WTC11 (cell line): ENCODE results near the gene GTSE1. TPM values are rescaled to one million over a fixed set of nuclear protein-coding genes. Genes with fewer than 3 reads are reported as not detected.

Source experiments
- ATAC-seq: fragments of 200-7000 bp; cut with Tn5 transposase; 2 replicates; pipeline ENCODE4 v1.10.0; 2021; ENCODE audit warnings: mild to moderate bottlenecking, moderate library complexity
- CTCF ChIA-PET: fragments of 300-600 bp; sonication (Branson Sonifier 250); formaldehyde crosslinking; loops from one replicate; lab custom pipeline; 2021; ENCODE audit warnings: antibody characterized with exemption; lab: Charles Lee
- POLR2A ChIA-PET: fragments of 350-600 bp; sonication (Branson Sonifier 250); formaldehyde crosslinking; loops from one replicate; lab custom pipeline; 2021; ENCODE audit warnings: antibody characterized with exemption; lab: Charles Lee
- DNase-seq: peaks from one replicate; pipeline ENCODE4 v3.0.0; 2021; ENCODE audit warnings: low spot score
- H3K27ac Mint-ChIP-seq: 2 replicates; pipeline ENCODE4 v1.8.0; 2021; ENCODE audit warnings: mixed read lengths
- H3K27me3 Mint-ChIP-seq: 2 replicates; pipeline ENCODE4 v1.8.0; 2021; ENCODE audit warnings: low read depth, mild to moderate bottlenecking, moderate library complexity, mixed read lengths
- H3K36me3 Mint-ChIP-seq: 2 replicates; pipeline ENCODE4 v1.8.0; 2021; ENCODE audit warnings: mixed read lengths
- H3K4me1 Mint-ChIP-seq: 2 replicates; pipeline ENCODE4 v1.8.0; 2022; ENCODE audit warnings: mixed read lengths
- H3K4me3 Mint-ChIP-seq: 2 replicates; pipeline ENCODE4 v1.8.0; 2021; ENCODE audit warnings: mild to moderate bottlenecking, moderate library complexity, mixed read lengths
- H3K9me3 Mint-ChIP-seq: 2 replicates; pipeline ENCODE4 v1.8.0; 2021; ENCODE audit warnings: mixed read lengths
- ATF1 ChIP-seq: sonication (generic); formaldehyde crosslinking; IDR thresholded peaks from 2 replicates; pipeline ENCODE4 v1.8.1; 2023; ENCODE audit warnings: mild to moderate bottlenecking, moderate library complexity, missing genetic modification reagents
- FOXJ3 ChIP-seq: sonication (generic); formaldehyde crosslinking; IDR thresholded peaks from 2 replicates; pipeline ENCODE4 v1.9.0; 2021; ENCODE audit warnings: missing genetic modification reagents, mild to moderate bottlenecking, borderline replicate concordance
- GTF2I ChIP-seq: fragments of 250-450 bp; sonication (Bioruptor Pico); conservative IDR thresholded peaks from 2 replicates; pipeline ENCODE4 v1.4.0; 2021; ENCODE audit warnings: mild to moderate bottlenecking
- NR2C2 ChIP-seq: sonication (generic); formaldehyde crosslinking; IDR thresholded peaks from 2 replicates; pipeline ENCODE4 v1.8.0; 2022; ENCODE audit warnings: mild to moderate bottlenecking, missing genetic modification reagents
- OVOL2 ChIP-seq: fragments of 250-450 bp; sonication (Bioruptor Pico); IDR thresholded peaks from 2 replicates; pipeline ENCODE4 v1.9.0; 2021; ENCODE audit warnings: mild to moderate bottlenecking, borderline replicate concordance
- SMAD3 ChIP-seq: sonication (generic); formaldehyde crosslinking; IDR thresholded peaks from 2 replicates; pipeline ENCODE4 v1.8.0; 2022; ENCODE audit warnings: missing genetic modification reagents, mild to moderate bottlenecking, borderline replicate concordance
- SP1 ChIP-seq: sonication (generic); formaldehyde crosslinking; conservative IDR thresholded peaks from 2 replicates; pipeline ENCODE4 v1.8.1; 2022; ENCODE audit warnings: missing genetic modification reagents
- ZNF263 ChIP-seq: sonication (generic); formaldehyde crosslinking; IDR thresholded peaks from 2 replicates; pipeline ENCODE4 v1.8.1; 2022; ENCODE audit warnings: low read depth, mild to moderate bottlenecking, moderate library complexity, missing genetic modification reagents
- ZNF416 ChIP-seq: fragments of 250-450 bp; sonication (Bioruptor Pico); IDR thresholded peaks from 2 replicates; pipeline ENCODE4 v1.9.0; 2021; ENCODE audit warnings: mild to moderate bottlenecking, inconsistent platforms
- ZNF425 ChIP-seq: fragments of 250-450 bp; sonication (Bioruptor Pico); conservative IDR thresholded peaks from 2 replicates; pipeline ENCODE4 v1.9.0; 2021; ENCODE audit warnings: mild to moderate bottlenecking
- ZNF671 ChIP-seq: fragments of 250-450 bp; sonication (Bioruptor Pico); IDR thresholded peaks from 2 replicates; pipeline ENCODE4 v1.8.0; 2021; ENCODE audit warnings: mild to moderate bottlenecking
- total RNA-seq: library from RNA; stranded (reverse); gene quantifications from 3 replicates; pipeline ENCODE4 v1.2.3, GENCODE V29; 2021
- TF ChIP-seq, protein P1 (sequence below): sonication (generic); formaldehyde crosslinking; IDR thresholded peaks from 2 replicates; pipeline ENCODE4 v1.8.1; 2023; ENCODE audit warnings: mild to moderate bottlenecking, missing genetic modification reagents
- TF ChIP-seq, protein P2 (sequence below): sonication (generic); formaldehyde crosslinking; IDR thresholded peaks from 2 replicates; pipeline ENCODE4 v1.8.1; 2022; ENCODE audit warnings: low read depth, mild to moderate bottlenecking, moderate library complexity, missing genetic modification reagents, borderline replicate concordance
- TF ChIP-seq, protein P3 (sequence below): sonication (generic); formaldehyde crosslinking; IDR thresholded peaks from 2 replicates; pipeline ENCODE4 v1.8.0; 2022; ENCODE audit warnings: missing genetic modification reagents
- TF ChIP-seq, protein P4 (sequence below): sonication (generic); formaldehyde crosslinking; IDR thresholded peaks from 2 replicates; pipeline ENCODE4 v1.8.0; 2022; ENCODE audit warnings: mild to moderate bottlenecking, missing genetic modification reagents

Gene GTSE1
- total RNA-seq, 1 experiment from 2014 or later, result 56.1 TPM

DNA sequence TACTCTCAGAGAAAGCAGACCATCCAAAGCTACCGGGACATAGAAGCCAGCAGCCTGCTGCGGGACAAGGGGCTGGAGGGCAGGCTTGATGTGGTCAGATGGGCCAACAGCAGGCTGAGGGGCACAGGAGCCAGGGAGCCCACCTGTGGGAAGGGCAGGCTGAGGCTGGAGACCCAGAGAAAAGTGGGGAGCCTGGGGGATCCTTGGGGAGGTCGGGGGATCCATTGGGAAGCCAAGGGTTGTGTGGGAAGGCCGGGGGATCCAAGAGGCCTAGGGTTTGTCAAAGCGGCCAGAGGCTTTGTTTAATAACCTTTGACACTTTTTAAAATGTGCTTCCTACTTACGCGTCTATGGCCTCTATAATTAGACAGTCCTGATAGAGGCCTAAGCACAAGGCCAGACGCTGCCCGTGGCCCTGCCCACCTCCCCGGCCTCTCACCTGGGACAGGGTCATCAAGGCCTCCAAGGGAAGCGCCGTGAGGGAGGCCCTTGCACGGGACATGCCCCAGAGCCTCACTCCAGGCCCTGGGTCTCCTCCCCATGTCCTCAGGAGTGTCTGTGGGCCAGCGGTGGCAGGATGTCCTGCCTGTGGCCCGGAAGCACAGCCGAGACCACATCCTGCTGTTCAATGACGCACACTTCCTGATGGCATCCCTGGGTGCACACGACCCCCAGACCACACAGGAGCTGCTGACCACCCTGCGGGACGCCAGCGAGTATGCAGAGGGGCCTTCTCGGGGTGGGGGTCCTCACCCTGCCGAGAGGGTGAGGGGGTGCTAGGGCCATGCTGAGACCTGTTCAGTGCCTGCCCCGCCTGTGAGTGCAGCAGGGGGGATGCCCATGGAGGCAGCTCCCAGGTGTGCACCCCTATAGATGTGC, 8.6 kb upstream of the GTSE1 start:
- no peak for DNase-seq
- Mint-ChIP-seq H3K9me3 (no peaks in the 10 kb centered on the region), H3K36me3 (peaks cover 25% of the 10 kb centered on the region)
- POLR2A ChIA-PET, result no interaction called here
- TF ChIP-seq, protein P1, sequence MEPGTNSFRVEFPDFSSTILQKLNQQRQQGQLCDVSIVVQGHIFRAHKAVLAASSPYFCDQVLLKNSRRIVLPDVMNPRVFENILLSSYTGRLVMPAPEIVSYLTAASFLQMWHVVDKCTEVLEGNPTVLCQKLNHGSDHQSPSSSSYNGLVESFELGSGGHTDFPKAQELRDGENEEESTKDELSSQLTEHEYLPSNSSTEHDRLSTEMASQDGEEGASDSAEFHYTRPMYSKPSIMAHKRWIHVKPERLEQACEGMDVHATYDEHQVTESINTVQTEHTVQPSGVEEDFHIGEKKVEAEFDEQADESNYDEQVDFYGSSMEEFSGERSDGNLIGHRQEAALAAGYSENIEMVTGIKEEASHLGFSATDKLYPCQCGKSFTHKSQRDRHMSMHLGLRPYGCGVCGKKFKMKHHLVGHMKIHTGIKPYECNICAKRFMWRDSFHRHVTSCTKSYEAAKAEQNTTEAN (CRISPR knock-in tag), result no peak
- TF ChIP-seq, protein P2, sequence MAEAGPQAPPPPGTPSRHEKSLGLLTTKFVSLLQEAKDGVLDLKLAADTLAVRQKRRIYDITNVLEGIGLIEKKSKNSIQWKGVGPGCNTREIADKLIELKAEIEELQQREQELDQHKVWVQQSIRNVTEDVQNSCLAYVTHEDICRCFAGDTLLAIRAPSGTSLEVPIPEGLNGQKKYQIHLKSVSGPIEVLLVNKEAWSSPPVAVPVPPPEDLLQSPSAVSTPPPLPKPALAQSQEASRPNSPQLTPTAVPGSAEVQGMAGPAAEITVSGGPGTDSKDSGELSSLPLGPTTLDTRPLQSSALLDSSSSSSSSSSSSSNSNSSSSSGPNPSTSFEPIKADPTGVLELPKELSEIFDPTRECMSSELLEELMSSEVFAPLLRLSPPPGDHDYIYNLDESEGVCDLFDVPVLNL, result no peak
- TF ChIP-seq, all 79 proteins: peak for 0
- Mint-ChIP-seq H3K27me3 (no peaks in the 10 kb centered on the region), H3K4me3 (no peak overlapping the region), H3K27ac (no peak overlapping the region), H3K4me1 (no peaks in the 10 kb centered on the region)
- no peak for ATAC-seq
- CTCF ChIA-PET, result no interaction called here

DNA sequence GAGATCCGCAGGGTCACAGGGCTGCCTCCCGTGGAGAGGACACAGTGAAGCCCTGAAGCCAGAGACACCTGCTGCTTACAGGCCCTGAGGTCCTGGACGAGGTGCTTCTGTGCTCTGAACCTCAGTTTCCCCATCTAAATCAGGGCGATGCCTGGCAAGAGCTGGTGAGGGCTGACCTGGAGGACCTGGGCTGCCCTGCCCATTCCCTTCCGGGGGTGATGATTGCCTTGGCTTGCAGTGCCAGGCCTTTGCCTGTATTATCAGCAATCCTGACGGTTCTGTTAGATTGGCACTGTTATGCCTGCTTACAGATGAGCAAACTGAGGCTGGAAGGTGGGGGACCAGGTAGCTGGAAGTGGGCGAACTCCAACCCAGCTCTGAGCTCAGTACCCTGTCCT, 7.8 kb upstream of the GTSE1 start:
- H3K27ac Mint-ChIP-seq, result no peak overlapping the region
- no peak for TF ChIP-seq SP1 (CRISPR knock-in tag)
- TF ChIP-seq, protein P3, sequence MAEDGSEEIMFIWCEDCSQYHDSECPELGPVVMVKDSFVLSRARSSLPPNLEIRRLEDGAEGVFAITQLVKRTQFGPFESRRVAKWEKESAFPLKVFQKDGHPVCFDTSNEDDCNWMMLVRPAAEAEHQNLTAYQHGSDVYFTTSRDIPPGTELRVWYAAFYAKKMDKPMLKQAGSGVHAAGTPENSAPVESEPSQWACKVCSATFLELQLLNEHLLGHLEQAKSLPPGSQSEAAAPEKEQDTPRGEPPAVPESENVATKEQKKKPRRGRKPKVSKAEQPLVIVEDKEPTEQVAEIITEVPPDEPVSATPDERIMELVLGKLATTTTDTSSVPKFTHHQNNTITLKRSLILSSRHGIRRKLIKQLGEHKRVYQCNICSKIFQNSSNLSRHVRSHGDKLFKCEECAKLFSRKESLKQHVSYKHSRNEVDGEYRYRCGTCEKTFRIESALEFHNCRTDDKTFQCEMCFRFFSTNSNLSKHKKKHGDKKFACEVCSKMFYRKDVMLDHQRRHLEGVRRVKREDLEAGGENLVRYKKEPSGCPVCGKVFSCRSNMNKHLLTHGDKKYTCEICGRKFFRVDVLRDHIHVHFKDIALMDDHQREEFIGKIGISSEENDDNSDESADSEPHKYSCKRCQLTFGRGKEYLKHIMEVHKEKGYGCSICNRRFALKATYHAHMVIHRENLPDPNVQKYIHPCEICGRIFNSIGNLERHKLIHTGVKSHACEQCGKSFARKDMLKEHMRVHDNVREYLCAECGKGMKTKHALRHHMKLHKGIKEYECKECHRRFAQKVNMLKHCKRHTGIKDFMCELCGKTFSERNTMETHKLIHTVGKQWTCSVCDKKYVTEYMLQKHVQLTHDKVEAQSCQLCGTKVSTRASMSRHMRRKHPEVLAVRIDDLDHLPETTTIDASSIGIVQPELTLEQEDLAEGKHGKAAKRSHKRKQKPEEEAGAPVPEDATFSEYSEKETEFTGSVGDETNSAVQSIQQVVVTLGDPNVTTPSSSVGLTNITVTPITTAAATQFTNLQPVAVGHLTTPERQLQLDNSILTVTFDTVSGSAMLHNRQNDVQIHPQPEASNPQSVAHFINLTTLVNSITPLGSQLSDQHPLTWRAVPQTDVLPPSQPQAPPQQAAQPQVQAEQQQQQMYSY (CRISPR knock-in tag), result no peak
- no peak for TF ChIP-seq SMAD3 (CRISPR knock-in tag)
- TF ChIP-seq ZNF425 (CRISPR knock-in tag), result no peak
- TF ChIP-seq OVOL2 (CRISPR knock-in tag), result no peak
- no peak for TF ChIP-seq GTF2I
- no peak for TF ChIP-seq ZNF263 (CRISPR knock-in tag)
- no peak for TF ChIP-seq NR2C2
- no peak for TF ChIP-seq ZNF416 (CRISPR knock-in tag)
- no peak for TF ChIP-seq ATF1 (CRISPR knock-in tag)
- TF ChIP-seq, protein P4, sequence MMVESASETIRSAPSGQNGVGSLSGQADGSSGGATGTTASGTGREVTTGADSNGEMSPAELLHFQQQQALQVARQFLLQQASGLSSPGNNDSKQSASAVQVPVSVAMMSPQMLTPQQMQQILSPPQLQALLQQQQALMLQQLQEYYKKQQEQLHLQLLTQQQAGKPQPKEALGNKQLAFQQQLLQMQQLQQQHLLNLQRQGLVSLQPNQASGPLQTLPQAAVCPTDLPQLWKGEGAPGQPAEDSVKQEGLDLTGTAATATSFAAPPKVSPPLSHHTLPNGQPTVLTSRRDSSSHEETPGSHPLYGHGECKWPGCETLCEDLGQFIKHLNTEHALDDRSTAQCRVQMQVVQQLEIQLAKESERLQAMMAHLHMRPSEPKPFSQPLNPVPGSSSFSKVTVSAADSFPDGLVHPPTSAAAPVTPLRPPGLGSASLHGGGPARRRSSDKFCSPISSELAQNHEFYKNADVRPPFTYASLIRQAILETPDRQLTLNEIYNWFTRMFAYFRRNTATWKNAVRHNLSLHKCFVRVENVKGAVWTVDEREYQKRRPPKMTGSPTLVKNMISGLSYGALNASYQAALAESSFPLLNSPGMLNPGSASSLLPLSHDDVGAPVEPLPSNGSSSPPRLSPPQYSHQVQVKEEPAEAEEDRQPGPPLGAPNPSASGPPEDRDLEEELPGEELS (CRISPR knock-in tag), result no peak
- no peak for TF ChIP-seq ZNF671 (CRISPR knock-in tag)
- TF ChIP-seq FOXJ3 (CRISPR knock-in tag), result no peak
- TF ChIP-seq, all 79 proteins: peak for 0
- ChIA-PET POLR2A (no interaction called here), CTCF (no interaction called here)
- Mint-ChIP-seq H3K36me3 (peaks cover 25% of the 10 kb centered on the region), H3K4me3 (no peak overlapping the region), H3K27me3 (no peaks in the 10 kb centered on the region), H3K9me3 (no peaks in the 10 kb centered on the region), H3K4me1 (no peaks in the 10 kb centered on the region)
- no peak for DNase-seq
- no peak for ATAC-seq
